Measurements from ENCODE around the gene KRT17.
A peak's percentile ranks its signal among the peaks of the same experiment; 100 is the strongest.
"Not testable (repeated sequence)": the region's sequence is repeated elsewhere in the genome, so short reads cannot be mapped to it uniquely, and the experiment has no call there.

KRT17 gene

DNA sequence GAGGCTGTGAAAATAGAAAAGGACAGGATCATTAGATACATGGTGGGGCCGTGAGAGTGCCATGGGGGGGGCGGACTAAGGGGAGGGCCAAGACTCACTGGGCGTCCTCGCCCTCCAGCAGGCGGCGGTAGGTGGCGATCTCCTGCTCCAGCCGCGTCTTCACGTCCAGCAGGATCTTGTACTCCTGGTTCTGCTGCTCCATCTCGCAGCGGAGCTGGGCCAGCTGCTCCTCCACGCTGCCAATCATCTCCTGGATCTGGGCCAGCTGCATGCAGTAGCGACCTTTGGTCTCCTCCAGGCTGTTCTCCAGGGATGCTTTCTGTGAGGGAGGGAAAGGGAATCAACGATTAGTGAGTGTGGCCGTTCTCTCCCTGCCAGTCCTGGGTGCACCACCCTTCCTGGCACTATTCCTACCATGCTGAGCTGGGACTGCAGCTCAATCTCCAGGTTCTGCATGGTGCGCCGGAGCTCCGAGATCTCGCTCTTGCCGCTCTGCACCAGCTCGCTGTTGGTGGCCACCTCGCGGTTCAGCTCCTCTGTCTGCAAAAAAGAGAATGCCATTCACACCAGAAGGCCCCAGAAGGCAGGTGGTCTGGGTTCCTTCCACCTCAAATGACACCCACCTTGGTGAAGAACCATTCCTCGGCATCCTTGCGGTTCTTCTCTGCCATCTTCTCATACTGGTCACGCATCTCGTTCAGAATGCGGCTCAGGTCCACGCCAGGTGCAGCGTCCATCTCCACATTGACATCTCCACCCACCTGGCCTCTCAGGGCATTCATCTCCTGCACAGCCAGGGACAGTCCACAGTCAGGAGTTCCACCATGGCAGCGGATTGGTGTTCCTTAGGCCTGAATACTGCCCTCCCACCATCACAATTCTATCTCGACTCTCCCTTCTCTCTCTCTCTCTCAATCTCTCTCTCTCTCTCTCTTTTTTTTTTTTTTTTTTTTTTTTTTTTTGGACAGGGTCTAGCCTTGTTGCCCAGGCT lies 40.9 kb downstream of the KRT17 start:
- WGBS, result 93% methylated on average over 33 of the region's 33 CpGs
- H3K27ac ChIP-seq (ENCODE audit: low read depth, low read length), result no peak overlapping the region
- no peak overlapping the region for H3K4me3 ChIP-seq (ENCODE audit: low read length)
- no peak overlapping the region for H3K9ac ChIP-seq (ENCODE audit: low read depth, low read length)
- peaks cover 6% of the 10 kb centered on the region; the same call in 1 of the 2 replicates for H3K4me1 ChIP-seq (ENCODE audit: insufficient read depth, low read length)
- H3K9me3 ChIP-seq (ENCODE audit: insufficient read depth, low read depth, low read length), result no peaks in the 10 kb centered on the region
- H3K36me3 ChIP-seq (ENCODE audit: insufficient read depth, low read length), result no peaks in the 10 kb centered on the region
- no peaks in the 10 kb centered on the region for H3K27me3 ChIP-seq (ENCODE audit: insufficient read depth, low read length)

DNA sequence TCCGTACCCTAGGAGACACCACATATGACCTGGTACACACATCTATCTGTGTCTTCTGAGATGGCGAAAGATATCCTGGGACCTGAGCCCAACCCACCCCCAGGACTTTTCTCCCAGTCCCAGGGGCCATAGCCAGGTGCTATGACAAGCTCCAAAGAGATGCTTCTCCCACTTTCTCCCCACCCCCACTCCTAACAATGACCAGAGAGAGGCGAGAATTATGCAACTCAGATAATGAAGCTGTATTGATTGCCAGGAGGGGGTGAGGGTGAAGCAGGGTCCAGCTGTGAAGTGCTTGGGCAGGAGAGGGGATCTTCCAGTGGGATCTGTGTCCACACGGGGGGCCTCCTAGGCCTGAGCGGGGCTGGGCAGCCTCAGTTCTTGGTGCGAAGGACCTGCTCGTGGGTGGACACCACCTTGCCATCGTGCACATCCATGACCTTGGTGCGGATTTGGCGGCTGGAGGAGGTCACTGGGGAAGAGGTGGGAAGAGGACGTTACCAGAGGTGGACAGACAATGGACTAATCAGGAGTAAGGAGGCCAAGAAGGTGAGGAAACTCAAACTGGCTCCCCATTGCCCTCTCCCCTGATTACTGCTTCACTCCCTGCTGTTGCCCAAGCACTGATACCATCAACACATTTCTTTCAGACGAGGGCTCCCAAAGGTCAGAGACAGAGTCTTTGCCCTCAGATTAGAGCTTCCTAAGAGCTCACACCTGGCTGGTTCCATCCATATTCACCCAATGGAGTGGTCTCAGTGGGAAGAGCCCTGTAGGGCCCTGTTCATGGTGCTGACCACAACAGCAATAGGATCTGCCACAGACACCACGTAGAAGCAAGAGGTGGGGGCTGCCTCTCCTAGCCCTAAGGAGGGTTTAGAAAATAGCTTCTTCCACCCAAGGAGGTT lies 42.1 kb downstream of the KRT17 start:
- not testable (repeated sequence) for H3K4me1 ChIP-seq (ENCODE audit: insufficient read depth, low read length); H3K9ac ChIP-seq (ENCODE audit: low read depth, low read length); H3K9me3 ChIP-seq (ENCODE audit: insufficient read depth, low read depth, low read length); H3K27ac ChIP-seq (ENCODE audit: low read depth, low read length); H3K36me3 ChIP-seq (ENCODE audit: insufficient read depth, low read length); H3K4me3 ChIP-seq (ENCODE audit: low read length); H3K27me3 ChIP-seq (ENCODE audit: insufficient read depth, low read length)
- 88% methylated on average over 13 of the region's 13 CpGs for WGBS

DNA sequence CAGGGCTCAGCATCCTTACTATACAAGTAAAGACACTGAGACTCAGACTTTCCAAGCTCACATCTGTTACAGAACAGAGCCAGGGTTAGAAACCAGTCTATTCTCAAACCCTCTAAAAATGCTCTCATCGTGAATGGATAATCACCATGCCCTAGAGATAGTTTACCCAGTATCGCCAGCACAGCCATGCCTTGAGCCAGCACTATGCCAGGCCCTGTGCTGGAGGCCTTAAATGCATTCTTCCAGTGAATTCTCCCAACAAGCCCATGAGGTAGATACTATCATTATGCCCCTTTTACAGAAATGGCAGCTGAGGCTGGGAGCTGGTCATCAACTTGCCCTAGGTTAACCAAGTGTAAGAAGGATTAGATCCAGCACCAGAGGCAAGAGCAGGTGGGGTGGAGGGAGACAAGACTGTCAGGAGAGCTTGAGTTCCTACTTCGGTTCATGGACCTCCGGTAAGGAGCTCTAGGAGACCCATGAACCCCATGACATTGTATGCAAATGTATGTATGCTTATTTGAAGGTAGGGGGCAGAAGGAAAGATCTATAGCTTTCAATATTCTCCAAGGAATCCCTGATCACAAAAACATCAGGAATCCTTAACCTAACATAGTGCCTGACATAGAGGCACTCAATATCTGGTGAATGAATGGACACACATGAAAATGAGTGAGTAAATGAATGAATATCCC lies 42.9 kb downstream of the KRT17 start:
- H3K27ac ChIP-seq (ENCODE audit: low read depth, low read length), result no peak overlapping the region
- H3K4me1 ChIP-seq (ENCODE audit: insufficient read depth, low read length), result peaks cover 6% of the 10 kb centered on the region; the same call in 1 of the 2 replicates
- H3K9ac ChIP-seq (ENCODE audit: low read depth, low read length), result no peak overlapping the region
- no peak overlapping the region for H3K4me3 ChIP-seq (ENCODE audit: low read length)
- WGBS, result 91% methylated on average over 4 of the region's 4 CpGs
- no peaks in the 10 kb centered on the region for H3K9me3 ChIP-seq (ENCODE audit: insufficient read depth, low read depth, low read length)
- no peaks in the 10 kb centered on the region for H3K36me3 ChIP-seq (ENCODE audit: insufficient read depth, low read length)
- no peaks in the 10 kb centered on the region for H3K27me3 ChIP-seq (ENCODE audit: insufficient read depth, low read length)

DNA sequence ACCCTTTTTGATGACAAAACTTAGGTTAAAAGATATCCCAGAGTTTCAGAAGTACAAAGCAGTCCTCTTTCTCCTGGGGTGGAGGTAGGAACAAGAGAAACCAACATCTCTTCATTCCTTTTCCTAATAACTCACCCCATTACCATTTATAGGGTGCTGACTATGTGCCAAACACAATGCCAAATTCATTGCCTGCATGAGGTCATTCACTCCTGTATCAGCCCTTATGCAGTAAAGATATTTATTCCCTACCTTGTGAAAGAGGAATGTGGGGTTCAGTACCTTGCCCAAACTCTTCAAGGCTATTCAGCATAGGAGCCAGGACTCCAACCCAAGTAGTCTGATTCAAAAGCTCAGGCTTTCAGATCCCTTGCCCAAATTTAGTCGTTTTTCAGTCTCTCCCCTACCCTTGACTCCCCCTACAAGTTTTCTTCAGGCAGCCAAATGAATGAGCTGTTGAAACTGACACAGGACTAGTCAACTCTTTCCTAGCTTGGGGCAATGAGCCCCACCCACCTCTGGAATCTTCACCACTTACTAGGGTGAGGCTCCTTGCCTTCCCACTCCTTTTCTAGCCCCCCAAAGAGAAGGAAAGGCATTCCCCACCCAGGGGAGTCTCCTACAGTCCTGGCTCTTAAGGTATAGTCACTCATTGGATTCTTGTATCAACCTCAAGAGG lies 43.5 kb downstream of the KRT17 start:
- Histone ChIP-seq H3K4me3 (ENCODE audit: low read length) (no peak overlapping the region), H3K4me1 (ENCODE audit: insufficient read depth, low read length) (peaks cover 6% of the 10 kb centered on the region; the same call in 1 of the 2 replicates), H3K27me3 (ENCODE audit: insufficient read depth, low read length) (no peaks in the 10 kb centered on the region), H3K9ac (ENCODE audit: low read depth, low read length) (no peak overlapping the region), H3K27ac (ENCODE audit: low read depth, low read length) (no peak overlapping the region), H3K36me3 (ENCODE audit: insufficient read depth, low read length) (no peaks in the 10 kb centered on the region), H3K9me3 (ENCODE audit: insufficient read depth, low read depth, low read length) (no peaks in the 10 kb centered on the region)
- WGBS, result 59% methylated on average over 1 of the region's 1 CpG

DNA sequence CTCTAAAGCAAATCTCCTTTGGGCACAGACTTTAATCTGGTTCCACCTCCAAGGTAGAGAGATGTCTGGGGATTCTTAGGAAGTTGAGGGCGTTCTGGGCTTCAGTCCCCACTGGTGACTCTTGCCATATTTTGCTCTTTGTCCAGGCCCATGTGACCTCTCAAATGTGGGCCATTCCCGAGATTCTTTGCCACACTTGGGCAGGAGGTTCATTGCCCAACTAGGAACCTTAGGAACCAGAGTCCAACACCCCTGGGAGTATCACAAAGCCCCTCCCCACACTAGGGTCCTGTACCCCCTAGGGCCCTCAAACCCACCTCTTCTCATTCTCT lies 44.2 kb downstream of the KRT17 start:
- WGBS, result 89% methylated on average over 2 of the region's 2 CpGs
- no peaks in the 10 kb centered on the region for H3K27me3 ChIP-seq (ENCODE audit: insufficient read depth, low read length)
- H3K9me3 ChIP-seq (ENCODE audit: insufficient read depth, low read depth, low read length), result no peaks in the 10 kb centered on the region
- H3K36me3 ChIP-seq (ENCODE audit: insufficient read depth, low read length), result no peaks in the 10 kb centered on the region
- H3K9ac ChIP-seq (ENCODE audit: low read depth, low read length), result no peak overlapping the region
- no peak overlapping the region for H3K4me3 ChIP-seq (ENCODE audit: low read length)
- no peak overlapping the region for H3K27ac ChIP-seq (ENCODE audit: low read depth, low read length)
- H3K4me1 ChIP-seq (ENCODE audit: insufficient read depth, low read length), result peaks cover 6% of the 10 kb centered on the region; the same call in 1 of the 2 replicates

DNA sequence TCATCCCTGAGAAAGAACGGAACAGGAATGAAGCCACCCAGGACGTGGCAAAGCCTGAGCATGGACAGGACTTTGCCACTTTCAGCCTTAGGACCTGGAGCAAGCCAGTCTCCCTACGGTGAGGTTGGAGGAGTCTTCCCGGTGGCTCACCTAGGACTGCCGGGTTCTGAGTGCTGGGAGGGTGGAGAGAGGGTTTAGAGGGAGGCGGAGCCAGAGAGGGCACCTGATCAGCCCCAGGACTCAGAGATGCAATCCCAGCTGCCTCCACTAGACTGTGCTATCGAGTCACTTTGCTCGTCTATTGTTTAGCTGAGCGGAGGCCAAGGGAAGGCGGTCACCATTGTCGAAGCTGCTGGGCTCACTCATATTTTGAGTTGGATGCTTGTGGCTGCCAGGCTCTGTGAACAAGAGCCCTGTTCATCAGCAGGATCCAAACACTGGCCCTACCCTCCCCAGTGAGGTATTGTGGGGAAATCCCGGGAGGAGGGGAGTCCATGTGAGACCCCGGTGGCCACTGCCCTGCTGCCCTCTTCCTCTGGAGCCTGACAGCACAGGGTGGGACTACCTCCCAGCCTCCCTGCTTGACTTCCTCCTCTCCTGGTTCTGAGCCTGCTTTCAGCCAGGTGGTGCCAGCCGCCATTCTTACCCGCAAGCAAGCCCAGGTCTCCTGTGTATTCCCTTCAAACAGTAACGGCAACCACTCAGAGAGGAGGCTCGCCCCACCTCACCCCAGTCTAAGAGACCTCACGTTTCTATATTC lies 44.7 kb downstream of the KRT17 start:
- Histone ChIP-seq H3K27ac (ENCODE audit: low read depth, low read length) (no peak overlapping the region), H3K27me3 (ENCODE audit: insufficient read depth, low read length) (no peaks in the 10 kb centered on the region), H3K9ac (ENCODE audit: low read depth, low read length) (no peak overlapping the region), H3K9me3 (ENCODE audit: insufficient read depth, low read depth, low read length) (no peaks in the 10 kb centered on the region), H3K4me3 (ENCODE audit: low read length) (no peak overlapping the region), H3K36me3 (ENCODE audit: insufficient read depth, low read length) (no peaks in the 10 kb centered on the region), H3K4me1 (ENCODE audit: insufficient read depth, low read length) (peaks cover 6% of the 10 kb centered on the region; the same call in 1 of the 2 replicates)
- WGBS, result 43% methylated on average over 18 of the region's 18 CpGs

DNA sequence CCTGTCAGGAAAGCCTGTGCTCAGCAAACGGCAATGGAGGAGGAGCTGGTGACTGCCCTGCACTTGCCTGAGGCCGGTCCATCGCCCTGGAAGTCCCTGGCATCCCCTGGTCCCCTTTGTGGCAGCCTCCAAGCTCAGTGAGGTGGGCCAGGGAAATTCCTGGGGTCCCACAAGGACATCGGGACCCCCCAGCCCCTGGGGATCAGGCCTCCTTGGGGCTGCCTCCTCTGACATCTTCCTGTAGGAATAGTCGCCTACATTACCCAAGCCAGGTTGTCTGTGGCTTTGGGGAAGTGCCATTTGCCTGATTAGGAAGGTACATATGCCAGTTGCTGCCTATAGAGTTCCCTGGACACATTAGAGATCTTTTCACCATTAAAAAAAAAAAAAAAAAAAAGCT lies 45.4 kb downstream of the KRT17 start:
- peaks cover 6% of the 10 kb centered on the region; the same call in 1 of the 2 replicates for H3K4me1 ChIP-seq (ENCODE audit: insufficient read depth, low read length)
- H3K4me3 ChIP-seq (ENCODE audit: low read length), result no peak overlapping the region
- H3K27me3 ChIP-seq (ENCODE audit: insufficient read depth, low read length), result no peaks in the 10 kb centered on the region
- 80% methylated on average over 5 of the region's 5 CpGs for WGBS
- no peaks in the 10 kb centered on the region for H3K36me3 ChIP-seq (ENCODE audit: insufficient read depth, low read length)
- no peaks in the 10 kb centered on the region for H3K9me3 ChIP-seq (ENCODE audit: insufficient read depth, low read depth, low read length)
- no peak overlapping the region for H3K27ac ChIP-seq (ENCODE audit: low read depth, low read length)
- no peak overlapping the region for H3K9ac ChIP-seq (ENCODE audit: low read depth, low read length)

DNA sequence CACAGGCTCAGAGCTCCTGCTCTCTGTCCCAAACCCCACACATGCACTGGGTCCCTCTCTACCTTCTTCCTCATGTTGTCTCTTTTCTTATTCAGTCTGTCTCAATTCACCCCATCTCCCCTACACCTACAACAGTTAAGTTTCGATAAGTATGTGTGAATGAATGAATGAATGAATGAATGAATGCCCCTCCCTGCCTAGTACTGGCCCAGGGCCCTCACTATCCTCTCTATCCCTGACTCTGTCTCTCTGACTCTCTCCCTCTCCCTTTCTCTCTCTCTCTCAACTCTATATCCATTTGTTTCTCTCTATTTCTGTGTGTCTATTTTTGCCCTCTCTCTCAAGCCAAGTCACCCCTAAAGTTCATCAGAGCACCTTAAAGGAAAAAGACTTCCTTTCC lies 45.8 kb downstream of the KRT17 start:
- no CpG with 5 or more reads among the region's 1 CpG for WGBS
- H3K27ac ChIP-seq (ENCODE audit: low read depth, low read length), result no peak overlapping the region
- H3K4me3 ChIP-seq (ENCODE audit: low read length), result no peak overlapping the region

DNA sequence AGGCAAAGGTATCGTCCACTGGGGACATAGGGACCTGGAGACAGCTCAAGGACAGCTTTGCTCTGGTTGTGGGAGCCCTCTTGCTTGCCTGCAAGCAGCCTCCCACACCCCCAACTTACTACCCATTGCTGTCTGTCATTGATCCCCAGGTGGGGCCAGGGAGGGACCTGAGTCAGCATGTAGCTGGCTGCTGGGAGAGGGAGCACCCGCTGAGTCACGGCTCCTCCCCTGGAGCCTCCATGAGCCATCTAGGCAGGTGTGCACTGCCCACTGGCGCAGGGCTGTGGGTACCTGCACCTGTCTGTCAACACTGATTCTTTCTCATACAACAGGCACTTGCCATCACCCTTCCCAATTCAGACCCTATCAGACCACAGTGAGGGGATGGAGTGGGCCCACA lies 47.6 kb downstream of the KRT17 start:
- not testable (repeated sequence) for H3K27ac ChIP-seq (ENCODE audit: low read depth, low read length); H3K4me3 ChIP-seq (ENCODE audit: low read length); H3K4me1 ChIP-seq (ENCODE audit: insufficient read depth, low read length); H3K27me3 ChIP-seq (ENCODE audit: insufficient read depth, low read length); H3K9ac ChIP-seq (ENCODE audit: low read depth, low read length); H3K36me3 ChIP-seq (ENCODE audit: insufficient read depth, low read length); H3K9me3 ChIP-seq (ENCODE audit: insufficient read depth, low read depth, low read length)
- 88% methylated on average over 4 of the region's 4 CpGs for WGBS

More for the DNA sequence above, 45.8 kb downstream of the KRT17 start:
- H3K9ac ChIP-seq (ENCODE audit: low read depth, low read length), result 0 out of 2 replicates have a peak overlapping the region, but pooled peaks have one; percentile 24
- H3K36me3 ChIP-seq (ENCODE audit: insufficient read depth, low read length), result no peaks in the 10 kb centered on the region
- H3K27me3 ChIP-seq (ENCODE audit: insufficient read depth, low read length), result no peaks in the 10 kb centered on the region
- H3K4me1 ChIP-seq (ENCODE audit: insufficient read depth, low read length), result peaks cover 6% of the 10 kb centered on the region; the same call in 1 of the 2 replicates
- H3K9me3 ChIP-seq (ENCODE audit: insufficient read depth, low read depth, low read length), result no peaks in the 10 kb centered on the region

DNA sequence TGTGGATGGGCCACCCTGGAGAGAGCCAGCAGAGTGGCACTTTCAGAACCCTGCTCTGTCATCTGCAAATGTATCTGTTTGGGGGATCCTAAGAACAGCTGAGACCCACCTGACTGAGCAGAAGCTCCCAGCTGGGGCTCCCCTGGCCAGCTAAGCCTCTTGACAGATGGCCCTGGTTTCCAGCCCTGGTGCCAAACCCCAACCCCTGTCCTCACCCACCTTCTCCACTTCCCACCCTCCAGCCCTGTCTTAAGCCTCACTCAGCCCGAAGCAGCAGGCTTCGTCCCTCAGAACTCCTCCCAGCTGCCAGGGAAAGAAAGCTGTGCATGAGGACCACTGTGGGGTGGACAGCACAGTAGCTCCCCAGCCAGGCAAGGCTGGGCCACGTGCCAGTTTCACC lies 49.0 kb downstream of the KRT17 start:
- no peaks in the 10 kb centered on the region for H3K9me3 ChIP-seq (ENCODE audit: insufficient read depth, low read depth, low read length)
- no peaks in the 10 kb centered on the region for H3K36me3 ChIP-seq (ENCODE audit: insufficient read depth, low read length)
- 84% methylated on average over 3 of the region's 3 CpGs for WGBS
- no peak overlapping the region for H3K27ac ChIP-seq (ENCODE audit: low read depth, low read length)
- no peaks in the 10 kb centered on the region for H3K27me3 ChIP-seq (ENCODE audit: insufficient read depth, low read length)
- H3K4me3 ChIP-seq (ENCODE audit: low read length), result no peak overlapping the region
- no peak overlapping the region for H3K9ac ChIP-seq (ENCODE audit: low read depth, low read length)
- H3K4me1 ChIP-seq (ENCODE audit: insufficient read depth, low read length), result peaks cover 6% of the 10 kb centered on the region; the same call in 1 of the 2 replicates
